Suprapubic skin (tissue), 3 donors: ENCODE data around the gene GATAD2A.

Experiments used
- POLR2AphosphoS5 ChIP-seq, 3 donors: sonication (generic); formaldehyde crosslinking; IDR thresholded peaks; one replicate each; pipeline ENCODE4 v1.6.1; 2017; ENCODE audit warnings: antibody characterized with exemption in 3 of 3
- TF ChIP-seq, protein P1 (sequence below), 2 donors: fragments of 200-600 bp in 1 of 2; fragments of 450-650 bp in 1 of 2; sonication (generic) in 1 of 2; IDR thresholded peaks; one replicate each; pipeline ENCODE4 v1.5.1; 2016 to 2019; ENCODE audit warnings: antibody characterized with exemption in 2 of 2, mild to moderate bottlenecking in 1 of 2, moderate library complexity in 1 of 2

DNA sequence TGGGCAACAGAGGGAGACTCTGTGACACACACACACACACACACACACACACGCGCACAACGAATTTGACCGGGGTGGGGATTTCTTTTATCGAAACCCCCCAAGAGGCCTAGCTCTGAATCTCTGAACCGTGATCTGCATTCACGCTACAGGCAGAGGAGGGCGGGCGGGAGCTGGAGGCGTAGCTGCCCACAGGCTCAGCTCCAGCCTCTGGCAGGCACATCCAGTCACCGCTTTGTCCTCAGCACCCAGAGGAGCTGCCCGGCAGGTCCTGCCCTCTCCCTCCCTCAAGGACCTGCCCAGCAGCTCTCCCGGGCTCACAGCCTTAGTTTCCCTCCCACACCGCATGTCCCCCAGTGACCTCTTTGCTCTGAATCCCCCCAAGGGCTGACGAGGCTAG, 152.6 kb downstream of the GATAD2A start:
- TF ChIP-seq, protein P1, sequence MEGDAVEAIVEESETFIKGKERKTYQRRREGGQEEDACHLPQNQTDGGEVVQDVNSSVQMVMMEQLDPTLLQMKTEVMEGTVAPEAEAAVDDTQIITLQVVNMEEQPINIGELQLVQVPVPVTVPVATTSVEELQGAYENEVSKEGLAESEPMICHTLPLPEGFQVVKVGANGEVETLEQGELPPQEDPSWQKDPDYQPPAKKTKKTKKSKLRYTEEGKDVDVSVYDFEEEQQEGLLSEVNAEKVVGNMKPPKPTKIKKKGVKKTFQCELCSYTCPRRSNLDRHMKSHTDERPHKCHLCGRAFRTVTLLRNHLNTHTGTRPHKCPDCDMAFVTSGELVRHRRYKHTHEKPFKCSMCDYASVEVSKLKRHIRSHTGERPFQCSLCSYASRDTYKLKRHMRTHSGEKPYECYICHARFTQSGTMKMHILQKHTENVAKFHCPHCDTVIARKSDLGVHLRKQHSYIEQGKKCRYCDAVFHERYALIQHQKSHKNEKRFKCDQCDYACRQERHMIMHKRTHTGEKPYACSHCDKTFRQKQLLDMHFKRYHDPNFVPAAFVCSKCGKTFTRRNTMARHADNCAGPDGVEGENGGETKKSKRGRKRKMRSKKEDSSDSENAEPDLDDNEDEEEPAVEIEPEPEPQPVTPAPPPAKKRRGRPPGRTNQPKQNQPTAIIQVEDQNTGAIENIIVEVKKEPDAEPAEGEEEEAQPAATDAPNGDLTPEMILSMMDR (IDR thresholded peaks at IDR 0.05) = no peak
- TF ChIP-seq POLR2AphosphoS5 (IDR thresholded peaks at IDR 0.05) = no peak
